GM19240 (cell line): Measurements from ENCODE around the gene CAMTA1.

ENCODE experiments used
- DNase-seq: peaks from one replicate; pipeline ENCODE4 v3.0.0; 2011; ENCODE audit warnings: low spot score; ENCODE audit not compliant: insufficient read length

CAMTA1 gene

GRCh38 chr1:7331926-7332535 is 546.8 kb downstream of the CAMTA1 start:
- no peak for DNase-seq

- DNase-seq = no peak
Measured at GRCh38 chr1:7333094-7333493, 547.8 kb downstream of the CAMTA1 start.

GRCh38 chr1:7333620-7334019 is 548.4 kb downstream of the CAMTA1 start:
- no peak for DNase-seq

- no peak for DNase-seq
Measured at GRCh38 chr1:7334475-7335035, 549.3 kb downstream of the CAMTA1 start.

GRCh38 chr1:7335224-7335879 is 550.1 kb downstream of the CAMTA1 start:
- DNase-seq = no peak

- DNase-seq = no peak
Measured at GRCh38 chr1:7338439-7338838, 553.2 kb downstream of the CAMTA1 start.

- DNase-seq = no peak
Measured at GRCh38 chr1:7339014-7339413, 553.8 kb downstream of the CAMTA1 start.

GRCh38 chr1:7339953-7340352 is 554.7 kb downstream of the CAMTA1 start:
- DNase-seq = no peak

GRCh38 chr1:7341145-7341905 is 556.1 kb downstream of the CAMTA1 start:
- DNase-seq = no peak

GRCh38 chr1:7343882-7344281 is 558.6 kb downstream of the CAMTA1 start:
- no peak for DNase-seq

GRCh38 chr1:7344299-7344698 is 559.0 kb downstream of the CAMTA1 start:
- no peak for DNase-seq

- DNase-seq = no peak
Measured at GRCh38 chr1:7345516-7345915, 560.3 kb downstream of the CAMTA1 start.

GRCh38 chr1:7346070-7346596 is 560.9 kb downstream of the CAMTA1 start:
- no peak for DNase-seq

GRCh38 chr1:7346600-7347570 is 561.6 kb downstream of the CAMTA1 start:
- DNase-seq = no peak

- no peak for DNase-seq
Measured at GRCh38 chr1:7348073-7348472, 562.8 kb downstream of the CAMTA1 start.

- no peak for DNase-seq
Measured at GRCh38 chr1:7348580-7348979, 563.3 kb downstream of the CAMTA1 start.

GRCh38 chr1:7350804-7351203 is 565.5 kb downstream of the CAMTA1 start:
- no peak for DNase-seq

- no peak for DNase-seq
Measured at GRCh38 chr1:7351649-7352048, 566.4 kb downstream of the CAMTA1 start.

GRCh38 chr1:7352364-7352763 is 567.1 kb downstream of the CAMTA1 start:
- no peak for DNase-seq

GRCh38 chr1:7352974-7353373 is 567.7 kb downstream of the CAMTA1 start:
- DNase-seq = no peak

- no peak for DNase-seq
Measured at GRCh38 chr1:7355646-7356045, 570.4 kb downstream of the CAMTA1 start.
